A549 (cell line): ENCODE measurements around the gene IGF2.

ENCODE experiments used
- CEBPB ChIP-seq, 2 experiments: fragments of >200 bp in 1 of 2; sonication (Bioruptor Twin) in 1 of 2; formaldehyde crosslinking in 1 of 2; IDR thresholded peaks; 2 replicates each; pipeline ENCODE4 v1.6.1; 2012 to 2016
- EP300 ChIP-seq, 2 experiments: fragments of >200 bp; sonication (Bioruptor Twin); formaldehyde crosslinking; IDR thresholded peaks; 2 replicates in 1 of 2; 3 replicates in 1 of 2; pipeline ENCODE4 v1.6.1; 2016 to 2017
- JUN ChIP-seq, 2 experiments: fragments of >200 bp; sonication (Bioruptor Twin); formaldehyde crosslinking; IDR thresholded peaks; 2 replicates in 1 of 2; 3 replicates in 1 of 2; pipeline ENCODE4 v1.6.1; 2016 to 2017
- KDM1A ChIP-seq: fragments of 200-600 bp; sonication (generic); IDR thresholded peaks from 2 replicates; pipeline ENCODE4 v1.6.1; 2016; ENCODE audit warnings: low read depth, mild to moderate bottlenecking
- POLR2A ChIP-seq: IDR thresholded peaks from 2 replicates; pipeline ENCODE4 v1.6.1; 2012; ENCODE audit warnings: mild to moderate bottlenecking, low read length
- TF ChIP-seq, protein P1 (sequence below): fragments of >200 bp; sonication (Bioruptor Twin); formaldehyde crosslinking; IDR thresholded peaks from 3 replicates; pipeline ENCODE4 v1.5.1; 2016

DNA sequence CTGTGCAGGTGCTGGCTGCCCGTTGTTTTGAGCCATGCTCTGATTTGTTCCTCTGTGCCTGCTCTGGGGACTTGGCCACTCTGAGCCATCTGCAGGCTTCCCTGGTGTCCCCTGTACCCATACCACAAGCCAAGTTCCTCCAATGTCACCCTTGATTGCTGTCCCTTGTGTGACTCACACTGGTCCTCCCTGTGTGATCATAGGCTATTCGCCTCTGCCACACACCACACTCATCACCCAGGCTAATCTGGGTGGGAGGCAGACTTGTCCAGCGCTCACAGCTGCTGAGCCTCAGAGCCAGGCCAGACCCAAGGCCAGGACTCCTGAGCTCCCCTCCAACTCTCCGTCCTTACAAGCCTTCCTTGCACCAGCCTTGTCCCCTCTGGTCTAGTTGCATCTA lies 31.7 kb downstream of the IGF2 start:
- TF ChIP-seq, protein P1, sequence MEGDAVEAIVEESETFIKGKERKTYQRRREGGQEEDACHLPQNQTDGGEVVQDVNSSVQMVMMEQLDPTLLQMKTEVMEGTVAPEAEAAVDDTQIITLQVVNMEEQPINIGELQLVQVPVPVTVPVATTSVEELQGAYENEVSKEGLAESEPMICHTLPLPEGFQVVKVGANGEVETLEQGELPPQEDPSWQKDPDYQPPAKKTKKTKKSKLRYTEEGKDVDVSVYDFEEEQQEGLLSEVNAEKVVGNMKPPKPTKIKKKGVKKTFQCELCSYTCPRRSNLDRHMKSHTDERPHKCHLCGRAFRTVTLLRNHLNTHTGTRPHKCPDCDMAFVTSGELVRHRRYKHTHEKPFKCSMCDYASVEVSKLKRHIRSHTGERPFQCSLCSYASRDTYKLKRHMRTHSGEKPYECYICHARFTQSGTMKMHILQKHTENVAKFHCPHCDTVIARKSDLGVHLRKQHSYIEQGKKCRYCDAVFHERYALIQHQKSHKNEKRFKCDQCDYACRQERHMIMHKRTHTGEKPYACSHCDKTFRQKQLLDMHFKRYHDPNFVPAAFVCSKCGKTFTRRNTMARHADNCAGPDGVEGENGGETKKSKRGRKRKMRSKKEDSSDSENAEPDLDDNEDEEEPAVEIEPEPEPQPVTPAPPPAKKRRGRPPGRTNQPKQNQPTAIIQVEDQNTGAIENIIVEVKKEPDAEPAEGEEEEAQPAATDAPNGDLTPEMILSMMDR, result no peak
- TF ChIP-seq POLR2A, result no peak
- TF ChIP-seq JUN (IDR thresholded peaks at IDR 0.05), result no peak
- no peak for TF ChIP-seq CEBPB (IDR thresholded peaks at IDR 0.05)
- no peak for TF ChIP-seq KDM1A
- no peak for TF ChIP-seq EP300 (IDR thresholded peaks at IDR 0.05)
